H1 (cell line): ENCODE data around the gene SLC7A5. TPM values are rescaled to one million over a fixed set of nuclear protein-coding genes. Genes with fewer than 3 reads are reported as not detected.
"Not testable (repeated sequence)": the region's sequence is repeated elsewhere in the genome, so short reads cannot be mapped to it uniquely, and the experiment has no call there.

Experiments used
- CTCF ChIA-PET: fragments of 300-600 bp; sonication (Branson Sonifier 250); formaldehyde crosslinking; loops from one replicate; lab custom pipeline; 2021; ENCODE audit not compliant: partially characterized antibody; lab: Charles Lee
- POLR2A ChIA-PET: fragments of 300-600 bp; sonication (Branson Sonifier 250); formaldehyde crosslinking; loops from one replicate; lab custom pipeline; 2021; ENCODE audit warnings: inconsistent platforms; ENCODE audit not compliant: partially characterized antibody; lab: Charles Lee
- DNase-seq, 2 experiments: peaks; one replicate each; pipeline versions ENCODE4 v3.0.0 to v3.0.0-alpha.2; 2010 to 2022; ENCODE audit warnings: low spot score in 2 of 2, low read depth in 1 of 2, mixed read lengths in 1 of 2
- FAIRE-seq: peaks from 2 replicates; lab custom pipeline; 2011; peaks lifted over from hg19 to GRCh38; lab: Jason Lieb, UNC
- H2AFZ ChIP-seq: 2 replicates; pipeline ENCODE4 v1.8.1; 2012; ENCODE audit warnings: low read length, inconsistent platforms
- H2AK5ac ChIP-seq: 2 replicates; pipeline ENCODE4 v1.6.1; 2013; ENCODE audit warnings: low read depth, low read length
- H2BK120ac ChIP-seq: replicated peaks from 2 replicates; pipeline ENCODE3; 2013; ENCODE audit warnings: low read depth, low read length, inconsistent platforms
- H2BK12ac ChIP-seq: 2 replicates; pipeline ENCODE4 v1.6.1; 2013; ENCODE audit warnings: low read depth, low read length
- H2BK15ac ChIP-seq: 2 replicates; pipeline ENCODE4 v1.6.1; 2013; ENCODE audit warnings: low read length
- H2BK20ac ChIP-seq: 2 replicates; pipeline ENCODE4 v1.6.1; 2013; ENCODE audit warnings: low read length
- H2BK5ac ChIP-seq: 2 replicates; pipeline ENCODE4 v1.6.1; 2013; ENCODE audit warnings: low read depth, low read length
- H3K14ac ChIP-seq: 2 replicates; pipeline ENCODE4 v1.6.1; 2013; ENCODE audit warnings: inconsistent platforms; ENCODE audit not compliant: insufficient read length
- H3K18ac ChIP-seq: 2 replicates; pipeline ENCODE4 v1.6.1; 2013; ENCODE audit warnings: low read length; ENCODE audit errors: extremely low read depth
- H3K23ac ChIP-seq: 2 replicates; pipeline ENCODE4 v1.6.1; 2013; ENCODE audit warnings: inconsistent platforms; ENCODE audit not compliant: insufficient read length
- H3K23me2 ChIP-seq: 2 replicates; pipeline ENCODE4 v1.6.1; 2013; ENCODE audit warnings: low read depth, low read length
- H3K27ac ChIP-seq: 2 replicates; pipeline ENCODE4 v1.6.1; 2011; ENCODE audit warnings: low read depth, low read length, inconsistent platforms
- H3K27me3 ChIP-seq, 4 experiments: replicated peaks in 1 of 4; 1 replicate in 1 of 4; 2 replicates in 3 of 4; pipeline versions ENCODE4 v1.6.1 to v1.8.1; 2011 to 2013; ENCODE audit warnings: low read length in 3 of 4, mild to moderate bottlenecking in 3 of 4, inconsistent platforms in 2 of 4, mixed read lengths in 2 of 4, moderate library complexity in 1 of 4; ENCODE audit not compliant: control insufficient read depth in 3 of 4, insufficient read depth in 3 of 4; ENCODE audit errors: extremely low read depth in 1 of 4
- H3K36me3 ChIP-seq, 4 experiments: 2 replicates each; pipeline versions ENCODE4 v1.6.1 to v1.8.1; 2011 to 2013; ENCODE audit warnings: mild to moderate bottlenecking in 4 of 4, low read length in 3 of 4, moderate library complexity in 2 of 4, control low read depth in 1 of 4, inconsistent platforms in 1 of 4; ENCODE audit not compliant: insufficient read depth in 4 of 4, control insufficient read depth in 2 of 4
- H3K4ac ChIP-seq: replicated peaks from 2 replicates; pipeline ENCODE3; 2013; ENCODE audit warnings: low read length, low read depth, mixed read lengths, inconsistent platforms; ENCODE audit not compliant: insufficient read length
- H3K4me1 ChIP-seq, 4 experiments: replicated peaks in 1 of 4; 1 replicate in 1 of 4; 2 replicates in 3 of 4; pipeline versions ENCODE4 v1.6.1 to v1.8.1; 2011 to 2013; ENCODE audit warnings: low read length in 3 of 4, inconsistent platforms in 2 of 4, mixed read lengths in 1 of 4; ENCODE audit not compliant: insufficient read depth in 4 of 4, control insufficient read depth in 3 of 4
- H3K4me2 ChIP-seq, 2 experiments: 2 replicates each; pipeline versions ENCODE4 v1.6.1 to v1.8.1; 2011 to 2013; ENCODE audit warnings: low read depth in 2 of 2, low read length in 2 of 2, control low read depth in 1 of 2, inconsistent platforms in 1 of 2, mild to moderate bottlenecking in 1 of 2; ENCODE audit not compliant: insufficient read depth in 1 of 2
- H3K4me3 ChIP-seq, 4 experiments: fragments of 200-600, 300-600 bp in 1 of 4; sonication (generic), shearing (Covaris generic), sonication (Bioruptor Twin) in 1 of 4; 2 replicates each; pipeline versions ENCODE4 v1.5.1 to v1.8.1; 2011 to 2016; ENCODE audit warnings: low read length in 4 of 4, low read depth in 3 of 4, control low read depth in 2 of 4, inconsistent platforms in 2 of 4, mild to moderate bottlenecking in 2 of 4, mixed read lengths in 1 of 4, moderate library complexity in 1 of 4; ENCODE audit not compliant: insufficient read depth in 2 of 4; ENCODE audit errors: extremely low read depth in 1 of 4
- H3K56ac ChIP-seq: replicated peaks from 2 replicates; pipeline ENCODE3; 2013; ENCODE audit warnings: low read depth, mild to moderate bottlenecking, mixed read lengths, low read length, inconsistent platforms; ENCODE audit not compliant: insufficient read length
- H3K79me1 ChIP-seq: 2 replicates; pipeline ENCODE4 v1.6.1; 2013; ENCODE audit warnings: low read depth, low read length, control low read depth
- H3K79me2 ChIP-seq, 2 experiments: 2 replicates each; pipeline versions ENCODE4 v1.6.1 to v1.8.1; 2012 to 2013; ENCODE audit warnings: low read length in 2 of 2, mild to moderate bottlenecking in 2 of 2, inconsistent platforms in 1 of 2; ENCODE audit not compliant: insufficient read depth in 2 of 2, control insufficient read depth in 1 of 2
- H3K9ac ChIP-seq, 4 experiments: replicated peaks in 1 of 4; 1 replicate in 1 of 4; 2 replicates in 3 of 4; pipeline versions ENCODE4 v1.6.1 to v1.8.1; 2011 to 2013; ENCODE audit warnings: low read depth in 3 of 4, low read length in 3 of 4, control low read depth in 2 of 4, mild to moderate bottlenecking in 2 of 4, moderate library complexity in 2 of 4, inconsistent platforms in 1 of 4; ENCODE audit errors: extremely low read depth in 1 of 4
- H3K9me3 ChIP-seq, 2 experiments: 2 replicates each; pipeline versions ENCODE4 v1.6.1 to v1.8.1; 2012 to 2013; ENCODE audit warnings: mild to moderate bottlenecking in 2 of 2, moderate library complexity in 2 of 2, control low read depth in 1 of 2, inconsistent platforms in 1 of 2, low read depth in 1 of 2, low read length in 1 of 2, mixed read lengths in 1 of 2; ENCODE audit not compliant: insufficient read depth in 2 of 2
- H4K20me1 ChIP-seq, 2 experiments: replicated peaks in 1 of 2; 2 replicates each; pipeline versions ENCODE3 to v1.8.1; 2011 to 2013; ENCODE audit warnings: inconsistent platforms in 2 of 2, low read length in 2 of 2, mild to moderate bottlenecking in 1 of 2; ENCODE audit not compliant: insufficient read depth in 2 of 2, control insufficient read depth in 1 of 2
- H4K5ac ChIP-seq: 2 replicates; pipeline ENCODE4 v1.6.1; 2013; ENCODE audit warnings: low read length, low read depth, mixed read lengths, inconsistent platforms; ENCODE audit not compliant: insufficient read length
- H4K8ac ChIP-seq: 2 replicates; pipeline ENCODE4 v1.8.0; 2013; ENCODE audit warnings: mild to moderate bottlenecking, moderate library complexity, low read length, inconsistent platforms; ENCODE audit not compliant: insufficient read depth; ENCODE audit errors: extremely low read depth
- H4K91ac ChIP-seq: replicated peaks from 2 replicates; pipeline ENCODE3; 2013; ENCODE audit warnings: low read length, mixed read lengths, inconsistent platforms; ENCODE audit not compliant: insufficient read length
- GABPA ChIP-seq: IDR thresholded peaks from 2 replicates; pipeline ENCODE4 v1.6.1; 2011; ENCODE audit warnings: mild to moderate bottlenecking, low read length, moderate library complexity, borderline replicate concordance; ENCODE audit not compliant: insufficient read depth
- WGBS, 2 experiments: shearing (Covaris generic) in 1 of 2; methylation state at CpG; one replicate each; pipeline versions ENCODE4 v1.1.6 to v1.1.7; 2013 to 2015; ENCODE audit warnings: low lambda C conversion rate in 2 of 2, mixed read lengths in 2 of 2, inconsistent platforms in 1 of 2, low coverage in 1 of 2, missing lambda C conversion rate in 1 of 2; ENCODE audit not compliant: insufficient replicate concordance in 2 of 2, insufficient coverage in 1 of 2, insufficient read length in 1 of 2; ENCODE audit errors: extremely low coverage in 1 of 2, missing lambda C conversion rate in 1 of 2; 5-methylcytosine and 5-hydroxymethylcytosine counted together
- polyA plus RNA-seq, 7 experiments: library from polyadenylated mRNA; depleted of rRNA in 3 of 7; stranded (reverse) in 5 of 7; unstranded in 2 of 7; fragments of >200 nt in 5 of 7; fragments of 200-250 nt in 2 of 7; gene quantifications; 1 replicate in 5 of 7; 2 replicates in 1 of 7; 4 replicates in 1 of 7; pipeline versions ENCODE4 v1.2.1 to v1.2.3, GENCODE V29; 2011 to 2013; ENCODE audit warnings: missing spikeins in 2 of 7, mixed read lengths in 2 of 7
- total RNA-seq: library from RNA; stranded (reverse); fragmentation: NEBNext Ultra II Directional; extraction: Animal tissue kit (Norgen Biotek cat#: 25700); gene quantifications from 2 replicates; pipeline ENCODE4 v1.2.1, GENCODE V29; 2021

The SLC7A5 gene
- total and polyA plus RNA-seq, 2 of the 8 experiments (the other 6 are each of a cell fraction or from before 2014, with no cell fraction given) = 68.2 to 341 TPM

DNA sequence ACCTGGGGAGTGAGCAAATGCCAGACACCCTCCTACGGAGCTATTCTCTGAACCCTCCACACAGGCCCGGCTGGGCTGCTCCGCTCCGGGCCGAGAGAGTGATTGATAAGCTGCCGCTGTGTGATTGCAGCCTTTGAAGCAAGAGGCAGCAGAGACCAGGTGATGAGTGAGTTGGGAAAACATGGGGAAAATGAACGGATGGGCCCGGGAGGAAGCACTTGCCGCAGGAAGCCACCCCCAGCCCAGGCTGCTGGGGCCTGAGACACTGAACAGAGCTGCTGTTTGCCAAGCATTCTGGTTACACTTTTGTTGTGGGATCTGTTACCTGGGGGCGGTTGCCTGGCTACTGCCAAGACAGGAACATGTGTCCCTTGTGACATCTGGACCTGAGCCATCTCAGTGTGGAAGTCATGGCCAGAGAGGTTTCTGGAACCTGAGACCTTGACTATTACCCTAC, 57.1 kb downstream of the SLC7A5 start (continued):
- TF ChIP-seq GABPA = no peak

GRCh38 chr16:87811454-87811853, 57.9 kb downstream of the SLC7A5 start:
- not testable (repeated sequence) for H2BK12ac ChIP-seq, H2AK5ac ChIP-seq, H3K4ac ChIP-seq, H3K79me2 ChIP-seq, H3K4me1 ChIP-seq, H3K23me2 ChIP-seq, FAIRE-seq, H3K79me1 ChIP-seq, H4K5ac ChIP-seq, H3K9me3 ChIP-seq, H3K36me3 ChIP-seq, H4K20me1 ChIP-seq, DNase-seq, H3K56ac ChIP-seq, H3K4me2 ChIP-seq, H2BK20ac ChIP-seq, H2BK5ac ChIP-seq, H3K18ac ChIP-seq, H3K27ac ChIP-seq, H4K8ac ChIP-seq, H2BK120ac ChIP-seq, H2AFZ ChIP-seq, H3K27me3 ChIP-seq, H3K14ac ChIP-seq, H3K23ac ChIP-seq, H3K9ac ChIP-seq, H4K91ac ChIP-seq, H3K4me3 ChIP-seq, H2BK15ac ChIP-seq
- 89% methylated on average over 1 of the region's 1 CpG; no CpG with 5 or more reads in 1 of the 2 experiments for WGBS, 2 experiments
- CTCF ChIA-PET = interaction anchor here (0.7 to 5.0 kb wide), 10 partner anchors 9 to 95 kb away, joined by 3 to 37 read pairs (median 7); no protein-coding TSS in a partner anchor
- POLR2A ChIA-PET = interaction anchor here (1.8 to 6.0 kb wide), 5 partner anchors 10 to 41 kb away, joined by 4 to 27 read pairs (median 18); no protein-coding TSS in a partner anchor
